WTC11 (cell line): ENCODE results near the gene C6orf132. TPM values are rescaled to one million over a fixed set of nuclear protein-coding genes. Genes with fewer than 3 reads are reported as not detected.

Experiments
- ATAC-seq: fragments of 200-7000 bp; cut with Tn5 transposase; 2 replicates; pipeline ENCODE4 v1.10.0; 2021; ENCODE audit warnings: mild to moderate bottlenecking, moderate library complexity
- CTCF ChIA-PET: fragments of 300-600 bp; sonication (Branson Sonifier 250); formaldehyde crosslinking; loops from one replicate; lab custom pipeline; 2021; ENCODE audit warnings: antibody characterized with exemption; lab: Charles Lee
- POLR2A ChIA-PET: fragments of 350-600 bp; sonication (Branson Sonifier 250); formaldehyde crosslinking; loops from one replicate; lab custom pipeline; 2021; ENCODE audit warnings: antibody characterized with exemption; lab: Charles Lee
- DNase-seq: peaks from one replicate; pipeline ENCODE4 v3.0.0; 2021; ENCODE audit warnings: low spot score
- H3K27ac Mint-ChIP-seq: 2 replicates; pipeline ENCODE4 v1.8.0; 2021; ENCODE audit warnings: mixed read lengths
- H3K27me3 Mint-ChIP-seq: 2 replicates; pipeline ENCODE4 v1.8.0; 2021; ENCODE audit warnings: low read depth, mild to moderate bottlenecking, moderate library complexity, mixed read lengths
- H3K36me3 Mint-ChIP-seq: 2 replicates; pipeline ENCODE4 v1.8.0; 2021; ENCODE audit warnings: mixed read lengths
- H3K4me1 Mint-ChIP-seq: 2 replicates; pipeline ENCODE4 v1.8.0; 2022; ENCODE audit warnings: mixed read lengths
- H3K4me3 Mint-ChIP-seq: 2 replicates; pipeline ENCODE4 v1.8.0; 2021; ENCODE audit warnings: mild to moderate bottlenecking, moderate library complexity, mixed read lengths
- H3K9me3 Mint-ChIP-seq: 2 replicates; pipeline ENCODE4 v1.8.0; 2021; ENCODE audit warnings: mixed read lengths
- CBFB ChIP-seq: sonication (generic); formaldehyde crosslinking; IDR thresholded peaks from 2 replicates; pipeline ENCODE4 v1.8.1; 2022; ENCODE audit warnings: mild to moderate bottlenecking, low read depth, missing genetic modification reagents
- ELF4 ChIP-seq: sonication (generic); formaldehyde crosslinking; IDR thresholded peaks from 2 replicates; pipeline ENCODE4 v1.8.1; 2022; ENCODE audit warnings: low read depth, mild to moderate bottlenecking, moderate library complexity, missing genetic modification reagents
- ETV6 ChIP-seq: sonication (generic); formaldehyde crosslinking; IDR thresholded peaks from 2 replicates; pipeline ENCODE4 v1.8.1; 2022; ENCODE audit warnings: mild to moderate bottlenecking, missing genetic modification reagents
- FOXK1 ChIP-seq: sonication (generic); formaldehyde crosslinking; IDR thresholded peaks from 2 replicates; pipeline ENCODE4 v1.8.0; 2022; ENCODE audit warnings: mild to moderate bottlenecking, moderate library complexity, missing genetic modification reagents
- NFE2L1 ChIP-seq: sonication (generic); formaldehyde crosslinking; IDR thresholded peaks from 2 replicates; pipeline ENCODE4 v1.8.1; 2023; ENCODE audit warnings: missing genetic modification reagents
- OVOL2 ChIP-seq: fragments of 250-450 bp; sonication (Bioruptor Pico); IDR thresholded peaks from 2 replicates; pipeline ENCODE4 v1.9.0; 2021; ENCODE audit warnings: mild to moderate bottlenecking, borderline replicate concordance
- PRRX2 ChIP-seq: fragments of 250-450 bp; sonication (Bioruptor Pico); IDR thresholded peaks from 2 replicates; pipeline ENCODE4 v1.8.0; 2021; ENCODE audit warnings: mild to moderate bottlenecking
- SMAD3 ChIP-seq: sonication (generic); formaldehyde crosslinking; IDR thresholded peaks from 2 replicates; pipeline ENCODE4 v1.8.0; 2022; ENCODE audit warnings: missing genetic modification reagents, mild to moderate bottlenecking, borderline replicate concordance
- SP1 ChIP-seq: sonication (generic); formaldehyde crosslinking; conservative IDR thresholded peaks from 2 replicates; pipeline ENCODE4 v1.8.1; 2022; ENCODE audit warnings: missing genetic modification reagents
- TP53 ChIP-seq: sonication (generic); formaldehyde crosslinking; IDR thresholded peaks from 2 replicates; pipeline ENCODE4 v1.8.1; 2023; ENCODE audit warnings: mild to moderate bottlenecking, missing genetic modification reagents
- total RNA-seq: library from RNA; stranded (reverse); gene quantifications from 3 replicates; pipeline ENCODE4 v1.2.3, GENCODE V29; 2021
- TF ChIP-seq, protein P1 (sequence below): sonication (generic); formaldehyde crosslinking; IDR thresholded peaks from 2 replicates; pipeline ENCODE4 v1.8.0; 2022; ENCODE audit warnings: mild to moderate bottlenecking, missing genetic modification reagents
- TF ChIP-seq, protein P2 (sequence below): fragments of 250-450 bp; sonication (Bioruptor Pico); conservative IDR thresholded peaks from 2 replicates; pipeline ENCODE4 v1.9.0; 2021; ENCODE audit warnings: mild to moderate bottlenecking
- TF ChIP-seq, protein P3 (sequence below): sonication (generic); formaldehyde crosslinking; IDR thresholded peaks from 2 replicates; pipeline ENCODE4 v1.8.0; 2023; ENCODE audit warnings: mild to moderate bottlenecking, missing genetic modification reagents
- TF ChIP-seq, protein P4 (sequence below): sonication (generic); formaldehyde crosslinking; IDR thresholded peaks from 2 replicates; pipeline ENCODE4 v1.8.1; 2023; ENCODE audit warnings: mild to moderate bottlenecking, missing genetic modification reagents, borderline replicate concordance
- TF ChIP-seq, protein P5 (sequence below): sonication (generic); formaldehyde crosslinking; IDR thresholded peaks from 2 replicates; pipeline ENCODE4 v1.8.0; 2023; ENCODE audit warnings: missing genetic modification reagents, mild to moderate bottlenecking, borderline replicate concordance
- TF ChIP-seq, protein P6 (sequence below): sonication (generic); formaldehyde crosslinking; IDR thresholded peaks from 2 replicates; pipeline ENCODE4 v1.8.1; 2023; ENCODE audit warnings: mild to moderate bottlenecking, missing genetic modification reagents, moderate library complexity

The C6orf132 gene
- total RNA-seq, 1 experiment from 2014 or later: 52.6 TPM

DNA sequence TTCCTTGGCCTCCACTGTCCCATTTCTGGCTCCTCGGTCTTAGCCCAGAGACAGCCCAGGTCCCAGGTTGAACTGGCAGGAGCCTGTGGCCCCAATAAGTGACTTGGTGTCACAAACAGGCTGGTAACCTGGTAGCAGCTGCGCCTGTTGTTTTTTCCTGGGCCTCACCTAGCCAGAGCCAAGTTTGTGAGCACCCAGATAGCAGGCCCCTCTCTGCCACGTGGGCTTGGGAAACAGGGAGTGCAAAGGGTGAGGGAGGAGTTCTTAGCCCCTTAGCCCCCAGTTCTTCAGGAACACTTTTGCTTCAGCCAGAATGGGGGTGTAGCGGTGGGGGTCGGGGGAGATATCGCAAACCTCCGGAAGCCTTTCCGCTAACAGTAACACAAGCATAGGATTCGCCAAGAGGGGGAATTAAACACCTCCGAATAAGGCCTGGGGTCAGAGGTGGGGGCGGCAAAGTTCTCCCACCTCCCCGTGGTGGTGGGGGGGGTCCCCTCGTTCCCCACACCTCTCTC lies 760 bp downstream of the C6orf132 start (continued):
- no peak for TF ChIP-seq OVOL2
- no peak for TF ChIP-seq SP1 (CRISPR knock-in tag)

DNA sequence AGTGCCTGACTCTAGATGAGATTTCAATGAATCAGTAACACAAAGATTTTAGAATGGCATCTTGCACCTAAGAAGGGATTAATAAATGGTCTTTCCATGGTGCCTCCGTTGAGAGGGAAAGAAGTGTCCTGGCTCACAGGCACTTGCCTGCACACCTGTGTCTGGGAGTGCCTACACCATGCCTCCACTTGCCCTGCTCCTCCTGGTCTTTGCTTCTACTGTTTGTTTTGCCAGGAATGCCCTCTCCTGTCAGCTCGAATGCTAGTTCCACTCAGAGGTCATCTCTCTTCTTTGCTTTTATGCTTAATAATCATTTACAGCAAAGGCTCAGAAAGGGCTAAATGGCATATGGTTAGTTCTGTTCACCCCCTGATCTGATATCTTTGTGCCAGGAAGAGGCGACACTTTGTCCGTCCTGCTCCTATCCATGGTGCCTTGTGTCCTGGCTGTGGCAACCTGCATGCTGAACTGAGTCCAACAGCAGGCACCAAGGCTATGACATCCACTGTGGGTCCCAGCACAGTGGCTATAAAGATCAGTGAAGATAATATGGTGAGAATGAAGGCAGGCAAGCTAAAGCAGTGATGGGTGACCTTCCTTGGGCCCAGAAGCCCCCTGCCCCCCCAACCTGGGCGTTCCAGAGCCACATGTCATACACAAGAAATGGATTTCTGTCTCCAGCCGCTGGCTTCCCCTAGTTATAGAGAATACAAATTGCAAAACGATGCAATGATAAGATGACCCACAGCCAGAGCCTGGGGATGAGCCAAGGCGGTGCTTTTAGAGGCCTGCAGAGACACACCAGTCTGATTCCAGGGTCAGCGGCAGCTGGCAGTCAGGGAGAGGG lies 1.4 kb downstream of the C6orf132 start:
- H3K27me3 Mint-ChIP-seq: no peaks in the 10 kb centered on the region; the same call in 1 of the 2 replicates
- H3K9me3 Mint-ChIP-seq: no peaks in the 10 kb centered on the region
- H3K27ac Mint-ChIP-seq: peak overlapping the region; percentile 84
- POLR2A ChIA-PET: interaction anchor here (1.5 kb wide), 1 partner anchor 563 kb away, joined by 3 read pairs; no protein-coding TSS in a partner anchor
- peaks cover 58% of the 10 kb centered on the region for H3K4me1 Mint-ChIP-seq
- peak overlapping the region; percentile 80 for H3K4me3 Mint-ChIP-seq
- no peak for DNase-seq
- TF ChIP-seq, protein P1, sequence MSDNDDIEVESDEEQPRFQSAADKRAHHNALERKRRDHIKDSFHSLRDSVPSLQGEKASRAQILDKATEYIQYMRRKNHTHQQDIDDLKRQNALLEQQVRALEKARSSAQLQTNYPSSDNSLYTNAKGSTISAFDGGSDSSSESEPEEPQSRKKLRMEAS (CRISPR knock-in tag): peak; percentile 15; the same call in 1 of the 2 replicates
- no peak for TF ChIP-seq TP53
- H3K36me3 Mint-ChIP-seq: peaks cover 4% of the 10 kb centered on the region
- CTCF ChIA-PET: interaction anchor here (1.0 to 4.3 kb wide), 3 partner anchors 26 to 220 kb away, joined by 3 to 29 read pairs (median 6); partner anchors contain the start of genes BYSL and MED20
- ATAC-seq: no peak

DNA sequence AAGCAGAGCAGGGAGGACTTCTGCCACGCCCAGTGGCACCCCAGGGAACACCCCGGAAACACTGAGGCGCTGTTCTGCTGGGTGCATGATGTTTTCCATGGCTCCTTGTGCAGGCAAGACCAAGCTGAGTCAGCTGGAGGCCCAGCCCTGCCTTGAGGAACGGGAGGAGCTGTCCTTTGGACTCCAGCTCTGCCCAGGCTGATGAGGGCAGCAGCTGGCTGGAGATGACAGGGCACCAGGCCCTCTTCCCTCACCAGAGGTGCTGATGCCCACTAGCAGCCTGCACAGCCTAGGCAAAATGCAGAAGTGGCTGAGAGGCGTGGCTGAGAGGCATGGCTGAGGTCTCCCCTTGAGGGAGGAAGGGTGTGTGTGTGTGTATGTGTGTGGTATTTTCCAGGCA lies 2.4 kb downstream of the C6orf132 start:
- DNase-seq (no peak), ATAC-seq (no peak)
- POLR2A ChIA-PET: interaction anchor here (1.3 kb wide), 1 partner anchor 24 kb away, joined by 4 read pairs; no protein-coding TSS in a partner anchor
- H3K4me1 Mint-ChIP-seq: peaks cover 67% of the 10 kb centered on the region
- H3K27ac Mint-ChIP-seq: peak overlapping the region; percentile 76
- no peaks in the 10 kb centered on the region; the same call in 1 of the 2 replicates for H3K27me3 Mint-ChIP-seq
- CTCF ChIA-PET: interaction anchor here (1.0 to 1.9 kb wide), 3 partner anchors 27 to 219 kb away, joined by 3 to 6 read pairs (median 5); partner anchors contain the start of genes BYSL and MED20
- peaks cover 5% of the 10 kb centered on the region for H3K36me3 Mint-ChIP-seq
- H3K4me3 Mint-ChIP-seq: peak overlapping the region; percentile 80
- H3K9me3 Mint-ChIP-seq: no peaks in the 10 kb centered on the region
- TF ChIP-seq, protein P2, sequence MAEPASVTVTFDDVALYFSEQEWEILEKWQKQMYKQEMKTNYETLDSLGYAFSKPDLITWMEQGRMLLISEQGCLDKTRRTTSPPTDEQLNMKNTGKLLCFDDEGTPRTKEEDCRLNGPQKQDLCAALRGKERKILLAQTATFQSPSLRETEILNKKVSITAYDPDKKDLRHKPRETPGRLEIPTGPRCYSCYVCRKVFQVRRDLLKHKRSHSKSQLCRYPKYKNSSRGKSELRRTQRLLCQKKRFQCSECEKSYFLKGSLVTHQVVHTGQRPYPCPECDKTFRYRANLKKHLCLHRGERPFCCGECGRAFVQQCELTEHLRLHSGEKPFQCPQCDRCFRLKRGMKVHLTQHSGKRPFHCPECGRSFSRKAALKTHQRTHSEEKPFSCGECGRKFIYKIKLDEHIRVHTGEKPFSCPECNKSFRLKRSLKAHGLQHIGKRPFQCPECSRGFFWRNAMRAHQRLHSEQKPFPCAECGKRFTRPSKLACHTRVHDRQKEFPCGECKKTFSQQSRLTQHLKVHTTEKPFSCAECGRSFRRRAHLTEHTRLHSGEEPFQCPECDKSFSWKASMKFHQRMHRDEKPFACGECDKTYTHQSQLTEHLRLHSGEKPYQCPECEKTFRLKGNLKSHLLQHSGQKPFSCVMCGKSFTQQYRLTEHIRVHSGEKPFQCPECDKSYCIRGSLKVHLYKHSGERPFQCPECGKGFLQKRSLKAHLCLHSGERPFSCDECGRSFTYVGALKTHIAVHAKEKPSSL: no peak
- TF ChIP-seq, protein P3, sequence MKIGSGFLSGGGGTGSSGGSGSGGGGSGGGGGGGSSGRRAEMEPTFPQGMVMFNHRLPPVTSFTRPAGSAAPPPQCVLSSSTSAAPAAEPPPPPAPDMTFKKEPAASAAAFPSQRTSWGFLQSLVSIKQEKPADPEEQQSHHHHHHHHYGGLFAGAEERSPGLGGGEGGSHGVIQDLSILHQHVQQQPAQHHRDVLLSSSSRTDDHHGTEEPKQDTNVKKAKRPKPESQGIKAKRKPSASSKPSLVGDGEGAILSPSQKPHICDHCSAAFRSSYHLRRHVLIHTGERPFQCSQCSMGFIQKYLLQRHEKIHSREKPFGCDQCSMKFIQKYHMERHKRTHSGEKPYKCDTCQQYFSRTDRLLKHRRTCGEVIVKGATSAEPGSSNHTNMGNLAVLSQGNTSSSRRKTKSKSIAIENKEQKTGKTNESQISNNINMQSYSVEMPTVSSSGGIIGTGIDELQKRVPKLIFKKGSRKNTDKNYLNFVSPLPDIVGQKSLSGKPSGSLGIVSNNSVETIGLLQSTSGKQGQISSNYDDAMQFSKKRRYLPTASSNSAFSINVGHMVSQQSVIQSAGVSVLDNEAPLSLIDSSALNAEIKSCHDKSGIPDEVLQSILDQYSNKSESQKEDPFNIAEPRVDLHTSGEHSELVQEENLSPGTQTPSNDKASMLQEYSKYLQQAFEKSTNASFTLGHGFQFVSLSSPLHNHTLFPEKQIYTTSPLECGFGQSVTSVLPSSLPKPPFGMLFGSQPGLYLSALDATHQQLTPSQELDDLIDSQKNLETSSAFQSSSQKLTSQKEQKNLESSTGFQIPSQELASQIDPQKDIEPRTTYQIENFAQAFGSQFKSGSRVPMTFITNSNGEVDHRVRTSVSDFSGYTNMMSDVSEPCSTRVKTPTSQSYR: no peak
- TF ChIP-seq PRRX2 (no peak), FOXK1 (CRISPR knock-in tag) (no peak), ETV6 (CRISPR knock-in tag) (no peak), NFE2L1 (CRISPR knock-in tag) (no peak), ELF4 (no peak), SMAD3 (CRISPR knock-in tag) (no peak), OVOL2 (no peak), CBFB (no peak)
- TF ChIP-seq, protein P4, sequence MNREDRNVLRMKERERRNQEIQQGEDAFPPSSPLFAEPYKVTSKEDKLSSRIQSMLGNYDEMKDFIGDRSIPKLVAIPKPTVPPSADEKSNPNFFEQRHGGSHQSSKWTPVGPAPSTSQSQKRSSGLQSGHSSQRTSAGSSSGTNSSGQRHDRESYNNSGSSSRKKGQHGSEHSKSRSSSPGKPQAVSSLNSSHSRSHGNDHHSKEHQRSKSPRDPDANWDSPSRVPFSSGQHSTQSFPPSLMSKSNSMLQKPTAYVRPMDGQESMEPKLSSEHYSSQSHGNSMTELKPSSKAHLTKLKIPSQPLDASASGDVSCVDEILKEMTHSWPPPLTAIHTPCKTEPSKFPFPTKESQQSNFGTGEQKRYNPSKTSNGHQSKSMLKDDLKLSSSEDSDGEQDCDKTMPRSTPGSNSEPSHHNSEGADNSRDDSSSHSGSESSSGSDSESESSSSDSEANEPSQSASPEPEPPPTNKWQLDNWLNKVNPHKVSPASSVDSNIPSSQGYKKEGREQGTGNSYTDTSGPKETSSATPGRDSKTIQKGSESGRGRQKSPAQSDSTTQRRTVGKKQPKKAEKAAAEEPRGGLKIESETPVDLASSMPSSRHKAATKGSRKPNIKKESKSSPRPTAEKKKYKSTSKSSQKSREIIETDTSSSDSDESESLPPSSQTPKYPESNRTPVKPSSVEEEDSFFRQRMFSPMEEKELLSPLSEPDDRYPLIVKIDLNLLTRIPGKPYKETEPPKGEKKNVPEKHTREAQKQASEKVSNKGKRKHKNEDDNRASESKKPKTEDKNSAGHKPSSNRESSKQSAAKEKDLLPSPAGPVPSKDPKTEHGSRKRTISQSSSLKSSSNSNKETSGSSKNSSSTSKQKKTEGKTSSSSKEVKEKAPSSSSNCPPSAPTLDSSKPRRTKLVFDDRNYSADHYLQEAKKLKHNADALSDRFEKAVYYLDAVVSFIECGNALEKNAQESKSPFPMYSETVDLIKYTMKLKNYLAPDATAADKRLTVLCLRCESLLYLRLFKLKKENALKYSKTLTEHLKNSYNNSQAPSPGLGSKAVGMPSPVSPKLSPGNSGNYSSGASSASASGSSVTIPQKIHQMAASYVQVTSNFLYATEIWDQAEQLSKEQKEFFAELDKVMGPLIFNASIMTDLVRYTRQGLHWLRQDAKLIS (CRISPR knock-in tag): no peak
- TF ChIP-seq, protein P5, sequence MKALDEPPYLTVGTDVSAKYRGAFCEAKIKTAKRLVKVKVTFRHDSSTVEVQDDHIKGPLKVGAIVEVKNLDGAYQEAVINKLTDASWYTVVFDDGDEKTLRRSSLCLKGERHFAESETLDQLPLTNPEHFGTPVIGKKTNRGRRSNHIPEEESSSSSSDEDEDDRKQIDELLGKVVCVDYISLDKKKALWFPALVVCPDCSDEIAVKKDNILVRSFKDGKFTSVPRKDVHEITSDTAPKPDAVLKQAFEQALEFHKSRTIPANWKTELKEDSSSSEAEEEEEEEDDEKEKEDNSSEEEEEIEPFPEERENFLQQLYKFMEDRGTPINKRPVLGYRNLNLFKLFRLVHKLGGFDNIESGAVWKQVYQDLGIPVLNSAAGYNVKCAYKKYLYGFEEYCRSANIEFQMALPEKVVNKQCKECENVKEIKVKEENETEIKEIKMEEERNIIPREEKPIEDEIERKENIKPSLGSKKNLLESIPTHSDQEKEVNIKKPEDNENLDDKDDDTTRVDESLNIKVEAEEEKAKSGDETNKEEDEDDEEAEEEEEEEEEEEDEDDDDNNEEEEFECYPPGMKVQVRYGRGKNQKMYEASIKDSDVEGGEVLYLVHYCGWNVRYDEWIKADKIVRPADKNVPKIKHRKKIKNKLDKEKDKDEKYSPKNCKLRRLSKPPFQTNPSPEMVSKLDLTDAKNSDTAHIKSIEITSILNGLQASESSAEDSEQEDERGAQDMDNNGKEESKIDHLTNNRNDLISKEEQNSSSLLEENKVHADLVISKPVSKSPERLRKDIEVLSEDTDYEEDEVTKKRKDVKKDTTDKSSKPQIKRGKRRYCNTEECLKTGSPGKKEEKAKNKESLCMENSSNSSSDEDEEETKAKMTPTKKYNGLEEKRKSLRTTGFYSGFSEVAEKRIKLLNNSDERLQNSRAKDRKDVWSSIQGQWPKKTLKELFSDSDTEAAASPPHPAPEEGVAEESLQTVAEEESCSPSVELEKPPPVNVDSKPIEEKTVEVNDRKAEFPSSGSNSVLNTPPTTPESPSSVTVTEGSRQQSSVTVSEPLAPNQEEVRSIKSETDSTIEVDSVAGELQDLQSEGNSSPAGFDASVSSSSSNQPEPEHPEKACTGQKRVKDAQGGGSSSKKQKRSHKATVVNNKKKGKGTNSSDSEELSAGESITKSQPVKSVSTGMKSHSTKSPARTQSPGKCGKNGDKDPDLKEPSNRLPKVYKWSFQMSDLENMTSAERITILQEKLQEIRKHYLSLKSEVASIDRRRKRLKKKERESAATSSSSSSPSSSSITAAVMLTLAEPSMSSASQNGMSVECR (CRISPR knock-in tag): no peak
- TF ChIP-seq, protein P6, sequence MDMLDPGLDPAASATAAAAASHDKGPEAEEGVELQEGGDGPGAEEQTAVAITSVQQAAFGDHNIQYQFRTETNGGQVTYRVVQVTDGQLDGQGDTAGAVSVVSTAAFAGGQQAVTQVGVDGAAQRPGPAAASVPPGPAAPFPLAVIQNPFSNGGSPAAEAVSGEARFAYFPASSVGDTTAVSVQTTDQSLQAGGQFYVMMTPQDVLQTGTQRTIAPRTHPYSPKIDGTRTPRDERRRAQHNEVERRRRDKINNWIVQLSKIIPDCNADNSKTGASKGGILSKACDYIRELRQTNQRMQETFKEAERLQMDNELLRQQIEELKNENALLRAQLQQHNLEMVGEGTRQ: no peak
